PC-3 (cell line): Measurements from ENCODE around the gene GPR152. TPM values are rescaled to one million over a fixed set of nuclear protein-coding genes. Genes with fewer than 3 reads are reported as not detected.

ENCODE experiments used
- ATAC-seq: fragments of 200-7000 bp; cut with Tn5 transposase; 2 replicates; pipeline ENCODE4 v1.9.1; 2020; ENCODE audit warnings: mild to moderate bottlenecking, moderate library complexity
- BruUV-seq: library from RNA; stranded (reverse); fragments of 400-500 nt; replicated peaks from 2 replicates; lab custom pipeline; 2021; lab: Mats Ljungman, UMichigan
- CTCF ChIA-PET: fragments of 300-600 bp; sonication (Branson Sonifier 250); formaldehyde crosslinking; loops from one replicate; lab custom pipeline; 2022; ENCODE audit warnings: antibody characterized with exemption; lab: Charles Lee
- POLR2A ChIA-PET: fragments of 300-600 bp; sonication (Branson Sonifier 250); formaldehyde crosslinking; loops from one replicate; lab custom pipeline; 2022; ENCODE audit warnings: antibody characterized with exemption; ENCODE audit not compliant: unreplicated experiment; lab: Charles Lee
- DNase-seq: peaks from one replicate; pipeline ENCODE4 v3.0.0-alpha.2; 2015
- H2AFZ ChIP-seq: fragments of 300-600 bp; sonication (generic); 2 replicates; pipeline ENCODE4 v1.6.0; 2016; ENCODE audit warnings: antibody characterized with exemption, low read length
- H3F3A ChIP-seq: fragments of 300-600 bp; sonication (generic); one replicate; pipeline ENCODE4 v1.6.0; 2017; ENCODE audit warnings: antibody characterized with exemption, low read length, control low read depth, mild to moderate bottlenecking; ENCODE audit not compliant: unreplicated experiment
- H3K27ac ChIP-seq: fragments of 300-600 bp; sonication (generic); 2 replicates; pipeline ENCODE4 v1.5.1; 2016; ENCODE audit warnings: mild to moderate bottlenecking, low read length
- H3K27me3 ChIP-seq: fragments of 300-600 bp; sonication (generic); 2 replicates; pipeline ENCODE4 v1.6.1; 2016; ENCODE audit warnings: low read length, mixed read lengths
- H3K36me3 ChIP-seq: fragments of 300-600 bp; sonication (generic); 2 replicates; pipeline ENCODE4 v1.6.1; 2016; ENCODE audit warnings: low read depth, mixed run types, low read length, mixed read lengths
- H3K4me1 ChIP-seq: fragments of 300-600 bp; sonication (generic); 2 replicates; pipeline ENCODE4 v1.5.1; 2016; ENCODE audit warnings: low read length; ENCODE audit not compliant: insufficient read depth
- H3K4me2 ChIP-seq: fragments of 300-600 bp; sonication (generic); 2 replicates; pipeline ENCODE4 v1.6.0; 2016; ENCODE audit warnings: low read length
- H3K4me3 ChIP-seq: fragments of 300-600 bp; sonication (generic); 2 replicates; pipeline ENCODE4 v1.5.1; 2016; ENCODE audit warnings: mild to moderate bottlenecking, low read length, mixed read lengths
- H3K79me2 ChIP-seq: fragments of 300-600 bp; sonication (generic); 2 replicates; pipeline ENCODE4 v1.6.1; 2017; ENCODE audit warnings: low read length, mixed read lengths
- H3K9ac ChIP-seq: fragments of 300-600 bp; sonication (generic); 2 replicates; pipeline ENCODE4 v1.6.0; 2016; ENCODE audit warnings: mild to moderate bottlenecking, low read length
- H3K9me2 ChIP-seq: fragments of 300-600 bp; sonication (generic); replicated peaks from 2 replicates; pipeline ENCODE4 v1.6.1; 2016; ENCODE audit warnings: mixed run types, low read length, mixed read lengths
- H3K9me3 ChIP-seq: fragments of 300-600 bp; sonication (generic); 2 replicates; pipeline ENCODE4 v1.6.1; 2016; ENCODE audit warnings: low read length, mixed read lengths
- H4K20me1 ChIP-seq: fragments of 300-600 bp; sonication (generic); 2 replicates; pipeline ENCODE4 v1.6.1; 2016; ENCODE audit warnings: low read length, mixed read lengths
- EZH2 ChIP-seq: fragments of 300-600 bp; sonication (generic); IDR thresholded peaks from one replicate; pipeline ENCODE4 v1.6.1; 2017; ENCODE audit warnings: antibody characterized with exemption, mild to moderate bottlenecking, low read length; ENCODE audit not compliant: unreplicated experiment
- EZH2phosphoT487 ChIP-seq: fragments of 300-600 bp; sonication (generic); IDR thresholded peaks from 2 replicates; pipeline ENCODE4 v1.6.1; 2018; ENCODE audit warnings: mild to moderate bottlenecking, antibody characterized with exemption, low read length, borderline replicate concordance
- intact Hi-C: fragments of 100-400 bp; cut with micrococcal nuclease; formaldehyde crosslinking; loops from 2 replicates; pipeline ENCODE4 v1.9.0; 2023
- total RNA-seq: library from RNA; depleted of rRNA; stranded (reverse); fragments of >200 nt; gene quantifications from 2 replicates; pipeline ENCODE4 v1.2.3, GENCODE V29; 2014
- TF ChIP-seq, protein P1 (sequence below): fragments of 300-600 bp; sonication (generic); conservative IDR thresholded peaks from 2 replicates; pipeline ENCODE4 v1.5.1; 2017; ENCODE audit warnings: antibody characterized with exemption, low read depth, mild to moderate bottlenecking, low read length

The GPR152 gene
- total RNA-seq, 1 experiment from 2014 or later, result not detected

DNA sequence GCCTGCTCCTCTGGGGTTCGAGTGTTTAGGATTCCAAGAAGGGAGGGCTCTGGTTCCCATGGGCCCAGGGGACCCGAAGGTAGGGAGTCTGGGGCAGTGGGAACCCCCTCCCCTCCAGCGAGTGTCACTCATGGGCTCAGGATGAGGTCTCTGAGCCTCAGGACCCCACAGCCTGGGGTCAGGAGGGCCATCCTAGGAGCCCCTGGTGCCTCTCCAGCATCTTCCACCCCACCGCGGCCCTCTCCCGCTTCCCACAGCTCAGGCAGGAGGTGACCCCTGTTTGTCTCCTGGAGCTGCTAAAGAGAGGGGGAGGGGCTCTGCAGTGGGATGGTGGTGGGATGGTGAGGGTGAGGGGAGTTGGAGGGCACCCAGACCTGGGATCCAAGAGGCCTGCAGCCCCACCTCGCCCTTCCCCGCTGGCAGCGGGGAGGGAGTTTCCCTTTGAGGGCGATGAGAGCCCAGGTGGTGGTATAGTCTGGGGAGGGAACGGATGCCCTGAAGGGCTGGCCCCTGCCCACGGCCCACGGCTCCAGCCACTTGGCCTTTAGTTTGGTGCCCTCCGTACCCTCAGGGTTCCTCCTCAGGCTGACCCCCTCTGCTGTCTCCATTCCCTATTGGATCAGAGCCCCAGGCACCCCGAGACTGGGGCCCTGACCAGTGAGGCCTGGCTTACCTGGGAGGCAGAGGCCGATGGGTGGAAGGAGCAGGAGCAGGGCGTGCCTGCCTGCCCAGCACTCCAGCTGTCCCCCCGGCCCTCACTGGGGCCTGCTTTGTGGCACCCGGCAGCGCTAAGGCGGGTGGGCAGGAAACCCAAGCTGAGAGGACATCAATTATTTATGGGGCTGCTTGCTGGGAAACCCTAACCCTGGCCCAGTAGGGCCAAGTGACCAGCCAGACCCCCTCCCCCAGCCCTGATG, 1.5 kb upstream of the GPR152 start:
- Histone ChIP-seq H3K27ac (no peak overlapping the region), H3K4me1 (no peaks in the 10 kb centered on the region), H2AFZ (no peak overlapping the region), H3K9me2 (no peaks in the 10 kb centered on the region), H3F3A (no peaks in the 10 kb centered on the region), H3K36me3 (no peaks in the 10 kb centered on the region), H3K9me3 (no peaks in the 10 kb centered on the region), H3K79me2 (no peaks in the 10 kb centered on the region), H3K4me3 (no peak overlapping the region), H3K4me2 (no peak overlapping the region), H3K27me3 (no peaks in the 10 kb centered on the region), H4K20me1 (no peaks in the 10 kb centered on the region), H3K9ac (no peak overlapping the region)
- intact Hi-C loops, result no loop called here
- no TSS peak for BruUV-seq
- CTCF ChIA-PET, result no interaction called here
- TF ChIP-seq, protein P1, sequence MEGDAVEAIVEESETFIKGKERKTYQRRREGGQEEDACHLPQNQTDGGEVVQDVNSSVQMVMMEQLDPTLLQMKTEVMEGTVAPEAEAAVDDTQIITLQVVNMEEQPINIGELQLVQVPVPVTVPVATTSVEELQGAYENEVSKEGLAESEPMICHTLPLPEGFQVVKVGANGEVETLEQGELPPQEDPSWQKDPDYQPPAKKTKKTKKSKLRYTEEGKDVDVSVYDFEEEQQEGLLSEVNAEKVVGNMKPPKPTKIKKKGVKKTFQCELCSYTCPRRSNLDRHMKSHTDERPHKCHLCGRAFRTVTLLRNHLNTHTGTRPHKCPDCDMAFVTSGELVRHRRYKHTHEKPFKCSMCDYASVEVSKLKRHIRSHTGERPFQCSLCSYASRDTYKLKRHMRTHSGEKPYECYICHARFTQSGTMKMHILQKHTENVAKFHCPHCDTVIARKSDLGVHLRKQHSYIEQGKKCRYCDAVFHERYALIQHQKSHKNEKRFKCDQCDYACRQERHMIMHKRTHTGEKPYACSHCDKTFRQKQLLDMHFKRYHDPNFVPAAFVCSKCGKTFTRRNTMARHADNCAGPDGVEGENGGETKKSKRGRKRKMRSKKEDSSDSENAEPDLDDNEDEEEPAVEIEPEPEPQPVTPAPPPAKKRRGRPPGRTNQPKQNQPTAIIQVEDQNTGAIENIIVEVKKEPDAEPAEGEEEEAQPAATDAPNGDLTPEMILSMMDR, result no peak
- TF ChIP-seq EZH2 (no peak), EZH2phosphoT487 (no peak)
- POLR2A ChIA-PET, result no interaction called here
- DNase-seq (no peak), ATAC-seq (no peak)

DNA sequence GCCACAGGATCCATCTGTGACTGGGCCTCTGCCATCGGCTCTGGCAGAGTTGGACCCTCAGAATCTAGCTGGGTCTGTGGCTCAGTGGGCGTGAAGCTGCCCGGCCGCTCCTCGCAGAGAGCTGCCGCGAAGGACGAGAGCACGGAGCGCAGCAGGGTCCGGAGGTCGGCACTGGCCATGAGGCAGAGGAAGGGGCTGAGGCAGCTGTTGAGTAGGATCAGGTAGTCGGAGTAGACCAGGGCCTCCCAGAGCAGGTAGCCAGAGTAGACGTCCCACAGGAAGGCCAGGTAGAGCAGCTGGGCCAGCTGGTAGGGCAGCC, 912 bp downstream of the GPR152 start:
- BruUV-seq, result no TSS peak
- no peak for ATAC-seq
- no peak overlapping the region for H3K27ac ChIP-seq

More for the DNA sequence above, 912 bp downstream of the GPR152 start:
- CTCF ChIA-PET, result no interaction called here
- no peaks in the 10 kb centered on the region for H3F3A ChIP-seq
- TF ChIP-seq EZH2, result no peak
- no peak for TF ChIP-seq EZH2phosphoT487
- TF ChIP-seq, protein P1, result no peak
- POLR2A ChIA-PET, result no interaction called here
- no peaks in the 10 kb centered on the region for H3K36me3 ChIP-seq
- intact Hi-C loops, result no loop called here
- no peak overlapping the region for H3K9ac ChIP-seq
- H4K20me1 ChIP-seq, result no peaks in the 10 kb centered on the region
- no peak for DNase-seq
- no peaks in the 10 kb centered on the region for H3K9me3 ChIP-seq
- no peak overlapping the region for H3K4me2 ChIP-seq
- H3K27me3 ChIP-seq, result no peaks in the 10 kb centered on the region
- no peaks in the 10 kb centered on the region for H3K9me2 ChIP-seq
- H3K79me2 ChIP-seq, result no peaks in the 10 kb centered on the region
- no peak overlapping the region for H3K4me3 ChIP-seq
- no peaks in the 10 kb centered on the region for H3K4me1 ChIP-seq
- no peak overlapping the region for H2AFZ ChIP-seq
